ENCODE measurements around the gene AQP7.

DNA sequence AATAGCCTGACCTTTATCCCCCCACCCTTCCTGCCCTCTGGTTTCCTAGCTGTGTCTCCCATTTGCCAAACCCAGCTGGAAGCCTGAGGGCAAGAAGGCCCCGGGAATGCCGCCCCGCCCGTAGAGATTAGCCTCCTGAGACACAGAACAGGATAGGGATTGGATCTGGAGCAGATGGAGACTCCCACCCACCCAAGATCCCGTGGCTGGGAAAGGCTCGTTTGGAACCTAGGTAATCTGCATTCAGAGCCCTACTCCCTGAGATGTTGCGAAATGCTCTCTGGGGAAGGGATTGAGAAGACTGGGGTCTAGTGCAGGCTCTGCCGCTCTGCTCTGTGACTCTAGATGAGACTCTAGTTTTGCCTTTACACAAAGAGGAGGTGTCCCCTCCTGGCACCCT is 34.1 kb upstream of the AQP7 start:
- no peak for TF ChIP-seq POLR2A (IDR thresholded peaks at IDR 0.05)
- TF ChIP-seq, protein P1, sequence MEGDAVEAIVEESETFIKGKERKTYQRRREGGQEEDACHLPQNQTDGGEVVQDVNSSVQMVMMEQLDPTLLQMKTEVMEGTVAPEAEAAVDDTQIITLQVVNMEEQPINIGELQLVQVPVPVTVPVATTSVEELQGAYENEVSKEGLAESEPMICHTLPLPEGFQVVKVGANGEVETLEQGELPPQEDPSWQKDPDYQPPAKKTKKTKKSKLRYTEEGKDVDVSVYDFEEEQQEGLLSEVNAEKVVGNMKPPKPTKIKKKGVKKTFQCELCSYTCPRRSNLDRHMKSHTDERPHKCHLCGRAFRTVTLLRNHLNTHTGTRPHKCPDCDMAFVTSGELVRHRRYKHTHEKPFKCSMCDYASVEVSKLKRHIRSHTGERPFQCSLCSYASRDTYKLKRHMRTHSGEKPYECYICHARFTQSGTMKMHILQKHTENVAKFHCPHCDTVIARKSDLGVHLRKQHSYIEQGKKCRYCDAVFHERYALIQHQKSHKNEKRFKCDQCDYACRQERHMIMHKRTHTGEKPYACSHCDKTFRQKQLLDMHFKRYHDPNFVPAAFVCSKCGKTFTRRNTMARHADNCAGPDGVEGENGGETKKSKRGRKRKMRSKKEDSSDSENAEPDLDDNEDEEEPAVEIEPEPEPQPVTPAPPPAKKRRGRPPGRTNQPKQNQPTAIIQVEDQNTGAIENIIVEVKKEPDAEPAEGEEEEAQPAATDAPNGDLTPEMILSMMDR (IDR thresholded peaks at IDR 0.05 in 4 of 5, conservative IDR thresholded peaks at IDR 0.05 in 1 of 5): no peak

All from gastrocnemius medialis (tissue), 4 donors.